ENCODE measurements around the gene KPNB1. TPM values are rescaled to one million over a fixed set of nuclear protein-coding genes. Genes with fewer than 3 reads are reported as not detected.

KPNB1 gene
- total RNA-seq, 1 donor from 2014 or later: 491 TPM

GRCh38 chr17:47652570-47652969, 2.9 kb downstream of the KPNB1 start:
- peak overlapping the region; percentile 98 for H3K4me3 Mint-ChIP-seq (ENCODE audit: unreplicated experiment)
- Histone ChIP-seq H3K4me3 (ENCODE audit: insufficient read depth, low read depth, low read length) (peak overlapping the region; percentile 15), H4K20me1 (ENCODE audit: insufficient read depth, low read length) (peaks cover 66% of the 10 kb centered on the region), H3K27ac (ENCODE audit: low read depth, low read length) (no peak overlapping the region), H3K4me1 (ENCODE audit: insufficient read depth, low read length) (peaks cover 33% of the 10 kb centered on the region), H3K27me3 (ENCODE audit: insufficient read depth, low read length) (no peaks in the 10 kb centered on the region), H3K4me2 (ENCODE audit: low read length) (peak overlapping the region; percentile 94), H3K9ac (ENCODE audit: low read length) (no peak overlapping the region), H2AFZ (ENCODE audit: low read depth, low read length) (no peak overlapping the region), H3K79me2 (ENCODE audit: insufficient read depth, low read length) (peaks cover 71% of the 10 kb centered on the region), H3K36me3 (ENCODE audit: insufficient read depth, low read length) (peaks cover 53% of the 10 kb centered on the region), H3K9me3 (ENCODE audit: insufficient read depth, low read depth, low read length) (no peaks in the 10 kb centered on the region)
- peak overlapping the region; percentile 53 for H3K27ac Mint-ChIP-seq (ENCODE audit: unreplicated experiment)
- DNase-seq (ENCODE audit: low read depth): no peak
- TF ChIP-seq CTCF (IDR thresholded peaks at IDR 0.05; ENCODE audit: insufficient read depth, low read depth, low read length): no peak
- TF ChIP-seq EZH2 (IDR thresholded peaks at IDR 0.05; ENCODE audit: insufficient read depth, low read length): no peak
- peaks cover 22% of the 10 kb centered on the region for H3K36me3 Mint-ChIP-seq (ENCODE audit: low read depth, unreplicated experiment)
- no peaks in the 10 kb centered on the region for H3K9me3 Mint-ChIP-seq (ENCODE audit: unreplicated experiment)
- H3K27me3 Mint-ChIP-seq (ENCODE audit: low read depth, unreplicated experiment): no peaks in the 10 kb centered on the region
- H3K4me1 Mint-ChIP-seq (ENCODE audit: low read depth, unreplicated experiment): peaks cover 40% of the 10 kb centered on the region
- no peak for FAIRE-seq

- Histone ChIP-seq H3K27ac (ENCODE audit: low read depth, low read length) (no peak overlapping the region), H3K4me2 (ENCODE audit: low read length) (peak overlapping the region; percentile 94), H4K20me1 (ENCODE audit: insufficient read depth, low read length) (peaks cover 75% of the 10 kb centered on the region), H3K27me3 (ENCODE audit: insufficient read depth, low read length) (no peaks in the 10 kb centered on the region), H3K36me3 (ENCODE audit: insufficient read depth, low read length) (peaks cover 62% of the 10 kb centered on the region), H3K4me1 (ENCODE audit: insufficient read depth, low read length) (peaks cover 33% of the 10 kb centered on the region), H3K79me2 (ENCODE audit: insufficient read depth, low read length) (peaks cover 80% of the 10 kb centered on the region), H3K9ac (ENCODE audit: low read length) (no peak overlapping the region), H3K9me3 (ENCODE audit: insufficient read depth, low read depth, low read length) (no peaks in the 10 kb centered on the region), H2AFZ (ENCODE audit: low read depth, low read length) (no peak overlapping the region), H3K4me3 (ENCODE audit: insufficient read depth, low read depth, low read length) (no peak overlapping the region)
- no peak for FAIRE-seq
- TF ChIP-seq CTCF (IDR thresholded peaks at IDR 0.05; ENCODE audit: insufficient read depth, low read depth, low read length): no peak
- no peak for TF ChIP-seq EZH2 (IDR thresholded peaks at IDR 0.05; ENCODE audit: insufficient read depth, low read length)
- Mint-ChIP-seq H3K9me3 (ENCODE audit: unreplicated experiment) (no peaks in the 10 kb centered on the region), H3K27me3 (ENCODE audit: low read depth, unreplicated experiment) (no peaks in the 10 kb centered on the region), H3K27ac (ENCODE audit: unreplicated experiment) (no peak overlapping the region), H3K4me1 (ENCODE audit: low read depth, unreplicated experiment) (peaks cover 39% of the 10 kb centered on the region), H3K36me3 (ENCODE audit: low read depth, unreplicated experiment) (peaks cover 25% of the 10 kb centered on the region), H3K4me3 (ENCODE audit: unreplicated experiment) (peak overlapping the region; percentile 2)
- DNase-seq (ENCODE audit: low read depth): no peak
Observed at GRCh38 chr17:47653442-47653841, 3.7 kb downstream of the KPNB1 start.

- TF ChIP-seq CTCF (IDR thresholded peaks at IDR 0.05; ENCODE audit: insufficient read depth, low read depth, low read length) (no peak), EZH2 (IDR thresholded peaks at IDR 0.05; ENCODE audit: insufficient read depth, low read length) (no peak)
- H3K4me1 Mint-ChIP-seq (ENCODE audit: low read depth, unreplicated experiment): peaks cover 38% of the 10 kb centered on the region
- H3K9me3 Mint-ChIP-seq (ENCODE audit: unreplicated experiment): no peaks in the 10 kb centered on the region
- FAIRE-seq (no peak), DNase-seq (ENCODE audit: low read depth) (no peak)
- Histone ChIP-seq H3K27me3 (ENCODE audit: insufficient read depth, low read length) (no peaks in the 10 kb centered on the region), H3K9me3 (ENCODE audit: insufficient read depth, low read depth, low read length) (no peaks in the 10 kb centered on the region), H3K79me2 (ENCODE audit: insufficient read depth, low read length) (peaks cover 93% of the 10 kb centered on the region), H2AFZ (ENCODE audit: low read depth, low read length) (no peak overlapping the region), H3K4me3 (ENCODE audit: insufficient read depth, low read depth, low read length) (no peak overlapping the region), H3K36me3 (ENCODE audit: insufficient read depth, low read length) (peaks cover 73% of the 10 kb centered on the region), H3K27ac (ENCODE audit: low read depth, low read length) (no peak overlapping the region), H3K9ac (ENCODE audit: low read length) (peak overlapping the region; percentile 37), H3K4me1 (ENCODE audit: insufficient read depth, low read length) (peaks cover 28% of the 10 kb centered on the region), H4K20me1 (ENCODE audit: insufficient read depth, low read length) (peaks cover 88% of the 10 kb centered on the region), H3K4me2 (ENCODE audit: low read length) (peak overlapping the region; percentile 74)
- peaks cover 27% of the 10 kb centered on the region for H3K36me3 Mint-ChIP-seq (ENCODE audit: low read depth, unreplicated experiment)
- H3K4me3 Mint-ChIP-seq (ENCODE audit: unreplicated experiment): peak overlapping the region; percentile 64
- H3K27ac Mint-ChIP-seq (ENCODE audit: unreplicated experiment): peak overlapping the region; percentile 12
- no peaks in the 10 kb centered on the region for H3K27me3 Mint-ChIP-seq (ENCODE audit: low read depth, unreplicated experiment)
Observed at GRCh38 chr17:47654991-47655390, 5.3 kb downstream of the KPNB1 start.
